AG10803 (cell line): ENCODE measurements around the gene PKN2.
A peak's percentile ranks its signal among the peaks of the same experiment; 100 is the strongest.
"Not testable (repeated sequence)": the region's sequence is repeated elsewhere in the genome, so short reads cannot be mapped to it uniquely, and the experiment has no call there.

Source experiments
- DNase-seq: peaks from one replicate; pipeline ENCODE4 v3.0.0; 2010; ENCODE audit warnings: low read depth
- H3K4me3 ChIP-seq: 2 replicates; pipeline ENCODE4 v1.5.1; 2011; ENCODE audit warnings: mild to moderate bottlenecking, low read length, control low read depth
- TF ChIP-seq, protein P1 (sequence below): conservative IDR thresholded peaks from 2 replicates; pipeline ENCODE4 v1.5.1; 2011; ENCODE audit warnings: mild to moderate bottlenecking, low read length, control low read depth, inconsistent platforms

Gene PKN2

DNA sequence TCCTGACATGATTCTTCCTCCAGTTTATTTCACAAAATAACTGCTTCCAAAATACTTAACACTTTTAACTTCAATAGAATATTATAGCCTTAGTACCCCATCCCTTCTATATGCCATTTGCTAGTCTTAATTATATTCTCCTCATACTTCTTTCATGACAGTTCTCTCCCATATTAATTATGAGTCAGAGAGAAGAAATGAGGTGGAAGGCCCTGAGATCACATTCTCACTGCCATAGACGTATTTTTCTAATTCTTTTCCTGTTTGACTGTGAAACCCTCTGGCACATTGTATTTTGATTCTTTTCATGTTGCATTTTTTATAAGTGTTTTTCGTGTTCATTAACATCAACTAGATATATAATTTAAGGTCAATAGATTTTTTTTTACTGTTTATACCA is 118.9 kb downstream of the PKN2 start:
- peak; percentile 58 for DNase-seq
- TF ChIP-seq, protein P1, sequence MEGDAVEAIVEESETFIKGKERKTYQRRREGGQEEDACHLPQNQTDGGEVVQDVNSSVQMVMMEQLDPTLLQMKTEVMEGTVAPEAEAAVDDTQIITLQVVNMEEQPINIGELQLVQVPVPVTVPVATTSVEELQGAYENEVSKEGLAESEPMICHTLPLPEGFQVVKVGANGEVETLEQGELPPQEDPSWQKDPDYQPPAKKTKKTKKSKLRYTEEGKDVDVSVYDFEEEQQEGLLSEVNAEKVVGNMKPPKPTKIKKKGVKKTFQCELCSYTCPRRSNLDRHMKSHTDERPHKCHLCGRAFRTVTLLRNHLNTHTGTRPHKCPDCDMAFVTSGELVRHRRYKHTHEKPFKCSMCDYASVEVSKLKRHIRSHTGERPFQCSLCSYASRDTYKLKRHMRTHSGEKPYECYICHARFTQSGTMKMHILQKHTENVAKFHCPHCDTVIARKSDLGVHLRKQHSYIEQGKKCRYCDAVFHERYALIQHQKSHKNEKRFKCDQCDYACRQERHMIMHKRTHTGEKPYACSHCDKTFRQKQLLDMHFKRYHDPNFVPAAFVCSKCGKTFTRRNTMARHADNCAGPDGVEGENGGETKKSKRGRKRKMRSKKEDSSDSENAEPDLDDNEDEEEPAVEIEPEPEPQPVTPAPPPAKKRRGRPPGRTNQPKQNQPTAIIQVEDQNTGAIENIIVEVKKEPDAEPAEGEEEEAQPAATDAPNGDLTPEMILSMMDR = no peak
- no peak overlapping the region for H3K4me3 ChIP-seq

DNA sequence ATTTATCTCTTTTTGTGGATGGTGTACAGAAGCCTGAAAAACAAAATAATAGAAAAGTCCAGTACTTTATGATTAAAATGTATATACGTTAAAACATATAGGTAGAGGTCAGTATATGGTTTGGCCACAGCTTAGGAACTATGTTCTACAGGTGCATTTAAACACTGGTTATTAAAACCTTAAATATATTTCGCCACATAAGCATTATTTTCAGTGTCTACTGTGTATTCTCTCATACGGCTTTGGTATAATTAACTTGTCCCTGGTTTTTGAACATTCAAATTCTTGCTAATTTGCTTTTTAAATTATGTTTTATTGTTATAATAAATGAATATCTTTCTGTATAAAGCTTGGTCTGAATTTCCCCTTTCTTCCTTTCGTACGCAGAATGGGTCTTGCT is 119.4 kb downstream of the PKN2 start:
- no peak overlapping the region for H3K4me3 ChIP-seq
- DNase-seq = no peak
- TF ChIP-seq, protein P1 = no peak

DNA sequence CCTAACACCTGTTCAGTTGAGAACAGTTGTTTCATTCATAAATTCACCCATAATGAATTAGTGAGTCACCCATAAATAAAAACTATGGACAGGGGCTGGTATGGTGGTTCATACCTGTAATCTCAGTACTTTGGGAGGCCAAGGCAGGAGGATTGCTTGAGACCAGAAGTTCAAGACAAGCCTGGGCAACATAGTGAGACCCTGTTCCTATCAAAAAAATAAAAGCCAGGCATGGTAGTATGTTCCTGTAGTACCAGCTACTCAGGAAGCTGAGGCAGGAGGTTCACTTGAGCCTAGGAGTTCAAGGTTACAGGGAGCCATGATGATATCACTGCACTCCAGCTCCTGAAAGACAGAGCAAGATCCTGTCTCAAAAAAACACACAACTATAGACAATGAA is 128.3 kb downstream of the PKN2 start:
- H3K4me3 ChIP-seq = no peak overlapping the region
- DNase-seq = no peak
- TF ChIP-seq, protein P1 = no peak

DNA sequence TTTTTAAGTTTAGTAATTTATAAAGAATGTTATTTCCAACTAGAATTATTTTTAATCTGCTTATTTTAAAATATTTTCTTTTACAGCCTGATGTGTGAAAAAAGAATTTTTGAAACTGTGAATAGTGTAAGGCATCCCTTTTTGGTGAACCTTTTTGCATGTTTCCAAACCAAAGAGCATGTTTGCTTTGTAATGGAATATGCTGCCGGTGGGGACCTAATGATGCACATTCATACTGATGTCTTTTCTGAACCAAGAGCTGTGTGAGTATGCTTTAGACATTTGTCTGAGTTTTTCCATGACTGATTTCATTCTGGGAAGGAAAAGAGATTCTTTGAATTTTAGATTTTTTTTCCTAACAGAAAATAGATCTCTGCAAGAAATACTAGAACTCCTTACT is 129.4 kb downstream of the PKN2 start:
- no peak overlapping the region for H3K4me3 ChIP-seq
- TF ChIP-seq, protein P1 = no peak
- no peak for DNase-seq

DNA sequence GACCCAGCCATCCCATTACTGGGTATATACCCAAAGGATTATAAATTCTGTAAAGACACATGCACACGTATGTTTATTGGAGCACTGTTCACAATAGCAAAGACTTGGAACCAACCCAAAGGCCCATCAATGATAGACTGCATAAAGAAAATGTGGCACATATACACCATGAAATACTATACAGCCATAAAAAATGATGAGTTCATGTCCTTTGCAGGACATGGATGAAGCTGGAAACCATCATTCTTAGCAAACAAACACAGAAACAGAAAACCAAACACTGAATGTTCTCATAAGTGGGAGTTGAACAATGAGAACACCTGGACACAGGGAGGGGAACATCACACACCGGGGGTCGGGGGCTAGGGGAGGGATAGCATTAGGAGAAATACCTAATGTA is 135.6 kb downstream of the PKN2 start:
- not testable (repeated sequence) for H3K4me3 ChIP-seq, DNase-seq

DNA sequence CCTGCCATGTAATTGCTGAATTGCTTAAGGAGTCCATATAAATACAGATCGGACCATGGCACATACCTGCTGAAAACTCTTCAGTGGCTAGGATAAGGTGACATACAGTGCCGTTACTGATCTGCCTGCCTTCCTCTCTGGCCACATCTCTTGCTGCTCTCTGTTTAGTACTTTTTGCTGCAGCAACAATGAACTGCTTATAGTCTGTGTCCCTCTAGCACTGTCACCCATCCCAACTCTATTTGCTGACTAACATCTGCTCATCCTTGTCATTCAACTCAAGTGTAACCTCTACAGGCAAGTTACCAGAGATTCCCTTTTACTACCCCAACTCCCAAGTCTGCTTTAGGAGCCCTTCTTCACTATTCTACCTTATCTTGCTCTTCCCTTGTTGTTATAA is 141.6 kb downstream of the PKN2 start:
- DNase-seq = no peak
- TF ChIP-seq, protein P1 = no peak
- no peak overlapping the region for H3K4me3 ChIP-seq

DNA sequence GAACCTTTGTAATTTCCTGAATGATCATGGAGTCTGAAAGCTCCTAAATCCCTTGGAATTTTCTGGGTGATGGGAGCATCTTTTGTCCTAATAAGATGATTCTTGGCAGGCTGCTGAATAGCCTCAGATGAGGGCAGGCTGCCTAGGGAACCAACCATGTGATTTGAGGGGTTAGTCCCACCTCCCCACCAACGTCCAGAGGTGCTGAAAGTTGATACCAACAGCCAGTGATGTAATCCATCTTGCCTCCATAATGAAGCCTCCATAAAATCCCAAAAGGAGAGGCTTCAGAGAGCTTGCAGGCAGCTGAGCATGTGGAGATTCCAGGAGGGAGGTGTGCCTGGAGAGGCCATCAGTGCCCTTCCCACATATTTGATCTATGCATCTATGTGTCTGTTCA is 163.6 kb downstream of the PKN2 start:
- no peak for DNase-seq

More for the DNA sequence above, 163.6 kb downstream of the PKN2 start:
- no peak overlapping the region for H3K4me3 ChIP-seq
- TF ChIP-seq, protein P1 = no peak
